AG09319 (cell line): ENCODE data around the gene AFG3L2.

ENCODE experiments used
- DNase-seq: peaks from one replicate; pipeline ENCODE4 v3.0.0-alpha.2; 2010; ENCODE audit warnings: low read depth; ENCODE audit errors: extremely low read depth
- TF ChIP-seq, protein P1 (sequence below): IDR thresholded peaks from 2 replicates; pipeline ENCODE4 v1.5.1; 2011; ENCODE audit warnings: low read depth, mild to moderate bottlenecking, inconsistent platforms, low read length, moderate library complexity

The AFG3L2 gene

DNA sequence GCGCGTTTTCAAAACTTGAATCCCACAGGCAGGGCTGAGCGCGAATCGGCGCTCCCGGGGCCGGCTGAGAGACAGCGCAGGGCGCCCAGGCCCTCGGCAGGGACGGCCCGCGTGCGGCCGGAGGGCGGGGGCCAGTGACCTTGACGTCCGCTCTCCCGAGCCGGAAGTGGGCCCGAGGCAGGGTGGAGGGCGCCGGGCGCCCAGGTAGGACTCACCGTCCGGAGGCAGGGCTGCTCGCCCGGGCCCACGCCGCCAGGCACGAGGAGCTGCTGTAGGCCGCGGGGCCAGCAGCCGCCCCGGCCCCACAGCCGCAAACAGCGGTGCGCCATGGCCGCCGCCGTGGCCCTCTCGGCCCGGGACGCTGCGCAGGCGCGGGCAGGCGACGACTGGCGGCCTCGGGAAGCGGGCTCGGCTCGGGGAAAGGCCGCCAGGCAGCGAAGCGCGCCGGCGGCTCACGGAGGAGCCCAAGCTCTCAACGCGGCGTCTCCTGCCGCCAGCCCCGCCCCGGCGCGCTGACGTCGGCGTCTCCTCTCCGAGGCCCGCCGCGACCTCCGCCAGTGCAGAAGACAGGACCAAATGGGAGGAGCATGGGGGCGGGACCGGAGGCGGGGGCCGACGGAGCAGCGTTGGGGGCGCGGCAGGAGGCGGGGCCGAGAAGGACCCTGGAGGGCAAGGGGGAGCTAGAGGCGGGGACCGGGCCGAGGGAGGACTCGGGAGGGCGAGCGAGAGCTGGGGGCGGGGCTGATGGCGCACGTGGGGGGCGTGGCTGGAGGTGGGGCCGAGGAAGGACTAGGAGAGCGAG, at the start of gene AFG3L2:
TSS of gene AFG3L2 (minus strand) at position 474 of the 802 bp plus-strand sequence. CDS start at position 329, 145 bp downstream.
- TF ChIP-seq, protein P1, sequence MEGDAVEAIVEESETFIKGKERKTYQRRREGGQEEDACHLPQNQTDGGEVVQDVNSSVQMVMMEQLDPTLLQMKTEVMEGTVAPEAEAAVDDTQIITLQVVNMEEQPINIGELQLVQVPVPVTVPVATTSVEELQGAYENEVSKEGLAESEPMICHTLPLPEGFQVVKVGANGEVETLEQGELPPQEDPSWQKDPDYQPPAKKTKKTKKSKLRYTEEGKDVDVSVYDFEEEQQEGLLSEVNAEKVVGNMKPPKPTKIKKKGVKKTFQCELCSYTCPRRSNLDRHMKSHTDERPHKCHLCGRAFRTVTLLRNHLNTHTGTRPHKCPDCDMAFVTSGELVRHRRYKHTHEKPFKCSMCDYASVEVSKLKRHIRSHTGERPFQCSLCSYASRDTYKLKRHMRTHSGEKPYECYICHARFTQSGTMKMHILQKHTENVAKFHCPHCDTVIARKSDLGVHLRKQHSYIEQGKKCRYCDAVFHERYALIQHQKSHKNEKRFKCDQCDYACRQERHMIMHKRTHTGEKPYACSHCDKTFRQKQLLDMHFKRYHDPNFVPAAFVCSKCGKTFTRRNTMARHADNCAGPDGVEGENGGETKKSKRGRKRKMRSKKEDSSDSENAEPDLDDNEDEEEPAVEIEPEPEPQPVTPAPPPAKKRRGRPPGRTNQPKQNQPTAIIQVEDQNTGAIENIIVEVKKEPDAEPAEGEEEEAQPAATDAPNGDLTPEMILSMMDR, result no peak
- peak; percentile 98 for DNase-seq

DNA sequence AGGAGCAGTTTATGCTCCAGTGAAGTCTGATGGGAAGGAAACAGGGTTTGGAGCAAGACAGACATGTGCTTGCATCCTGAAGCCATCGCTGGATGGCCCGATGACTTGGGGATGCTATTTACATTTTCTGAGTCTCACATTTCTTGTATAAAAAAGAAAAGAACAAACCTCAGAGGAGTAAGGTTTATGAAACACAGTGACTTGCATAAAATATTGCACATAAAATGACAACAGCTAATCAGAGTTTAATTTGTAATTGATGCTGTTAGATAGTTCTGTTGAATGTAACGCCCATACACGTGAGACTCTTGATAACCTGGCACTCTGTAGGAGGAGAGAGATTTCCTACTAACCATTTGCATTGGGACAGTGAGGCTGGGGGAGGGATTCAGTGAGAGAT, 47.2 kb upstream of the AFG3L2 start:
- TF ChIP-seq, protein P1, result no peak
- no peak for DNase-seq

DNA sequence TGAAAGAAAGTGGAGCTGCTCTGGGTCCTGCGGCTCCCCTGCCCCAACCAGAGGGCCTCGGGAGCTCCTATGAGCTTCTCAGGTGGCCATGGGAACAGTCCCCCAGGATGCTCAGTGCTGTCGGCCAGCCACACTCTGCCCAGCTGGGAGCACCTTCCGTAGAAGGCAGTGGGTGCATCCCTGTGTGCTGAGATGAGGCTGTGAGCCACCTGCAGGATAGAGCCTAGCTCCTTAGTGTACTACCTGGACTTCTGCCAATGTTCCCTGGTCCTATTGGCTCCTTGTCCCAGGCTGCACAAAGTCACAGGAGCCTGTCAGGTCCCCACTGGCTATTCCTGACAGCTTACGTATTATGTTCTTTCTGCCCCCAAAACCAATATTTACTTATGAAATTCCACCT, 46.8 kb upstream of the AFG3L2 start:
- no peak for DNase-seq
- TF ChIP-seq, protein P1, result no peak

DNA sequence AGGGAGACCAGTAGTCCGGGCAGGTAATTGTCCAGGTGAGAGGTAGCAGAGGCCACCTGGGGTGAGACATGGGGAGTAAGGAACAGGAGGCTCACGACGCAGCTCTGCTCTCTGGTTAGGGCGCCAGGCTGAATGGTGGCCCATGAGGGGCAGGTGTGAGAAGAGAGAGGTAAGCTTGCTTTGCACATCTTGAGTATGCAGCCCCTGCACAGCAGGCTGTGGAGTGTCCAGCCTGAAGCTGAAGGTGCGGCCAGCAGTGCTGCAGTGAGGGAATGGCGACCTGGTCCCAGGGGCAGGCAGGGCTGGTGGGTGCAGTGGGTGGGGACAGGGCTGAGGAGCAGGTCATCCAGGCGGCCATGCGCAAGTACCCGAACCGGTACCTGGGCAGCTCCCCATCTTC, 46.4 kb upstream of the AFG3L2 start:
- TF ChIP-seq, protein P1, result no peak
- no peak for DNase-seq

DNA sequence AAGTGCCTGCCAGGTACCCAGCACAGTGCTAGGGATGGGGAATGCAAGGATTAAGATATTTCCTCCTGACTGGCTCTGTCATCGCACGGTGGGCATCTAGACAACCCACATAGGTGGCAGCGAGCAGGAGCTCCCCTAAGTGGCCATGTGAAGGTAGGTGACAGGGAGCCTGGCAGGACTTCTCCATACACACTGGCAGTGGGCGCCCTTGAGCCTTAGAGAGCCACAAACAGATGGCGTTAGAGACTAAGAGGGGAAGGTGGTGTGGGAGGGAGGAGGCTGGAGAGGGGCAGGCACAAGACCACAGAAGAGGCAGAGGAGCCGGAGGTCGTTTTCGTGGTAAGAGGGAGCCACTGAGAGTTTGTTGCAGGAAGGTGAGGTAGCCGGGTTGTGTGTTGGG, 45.9 kb upstream of the AFG3L2 start:
- TF ChIP-seq, protein P1, result no peak
- DNase-seq, result no peak

DNA sequence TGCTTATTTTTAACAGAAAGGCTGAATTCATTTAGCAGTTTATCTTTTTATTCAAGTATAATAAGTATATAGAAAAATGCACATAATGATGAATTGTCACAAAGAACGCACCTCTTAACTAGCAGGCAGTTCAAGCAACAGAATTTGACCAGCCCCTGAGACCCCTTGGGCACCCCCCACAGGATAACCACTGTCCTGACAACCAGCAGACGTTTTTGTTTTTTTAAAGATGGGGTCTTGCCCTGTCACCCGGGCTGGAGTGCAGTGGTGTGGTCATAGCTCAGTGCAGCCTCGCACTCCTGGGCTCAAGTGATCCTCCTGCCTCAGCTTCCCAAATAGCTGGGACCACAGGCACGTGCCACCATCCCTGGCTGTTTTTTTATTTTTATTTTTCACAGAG, 44.7 kb upstream of the AFG3L2 start:
- no peak for DNase-seq
- TF ChIP-seq, protein P1, result no peak

DNA sequence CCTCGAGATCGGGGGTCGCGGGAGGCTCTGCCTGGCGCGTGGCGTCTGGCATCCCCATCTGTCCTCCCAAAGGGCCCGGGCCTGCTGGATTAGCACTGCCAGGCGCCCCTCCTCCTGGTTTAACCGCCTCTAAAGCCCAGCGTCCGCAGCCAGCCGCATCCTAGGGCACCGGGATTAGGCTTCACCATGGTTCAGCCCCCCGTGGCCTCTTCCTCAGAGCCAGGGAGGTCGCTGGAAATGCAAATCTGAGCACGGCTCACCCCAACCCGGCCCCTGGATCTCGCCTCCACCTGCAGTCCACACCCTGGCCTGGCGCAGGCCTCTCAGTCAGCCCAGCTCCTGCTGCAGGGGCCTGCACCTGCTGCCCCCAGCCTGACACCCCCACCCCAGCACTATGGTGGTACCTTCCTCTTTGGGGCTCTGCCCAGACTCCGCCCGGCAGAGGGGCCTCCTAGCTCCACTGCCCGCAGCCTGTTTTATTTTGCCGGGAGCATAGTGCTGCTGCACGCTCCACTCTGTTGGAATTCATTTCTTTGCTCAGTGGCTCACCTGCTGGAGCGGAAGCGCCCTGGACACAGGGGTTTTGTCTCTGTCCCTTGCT, 43.9 kb upstream of the AFG3L2 start:
- no peak for DNase-seq

More for the DNA sequence above, 43.9 kb upstream of the AFG3L2 start:
- TF ChIP-seq, protein P1, result no peak
